GM12872 (cell line): Measurements from ENCODE around the gene LHX6.
A peak's percentile ranks its signal among the peaks of the same experiment; 100 is the strongest.

Experiments used
- TF ChIP-seq, protein P1 (sequence below): IDR thresholded peaks from 3 replicates; pipeline ENCODE4 v1.5.1; 2011; ENCODE audit warnings: low read depth, mild to moderate bottlenecking, low read length, moderate library complexity; ENCODE audit not compliant: insufficient read depth

The LHX6 gene

GRCh38 chr9:122159925-122160246 is 68.9 kb downstream of the LHX6 start:
- TF ChIP-seq, protein P1, sequence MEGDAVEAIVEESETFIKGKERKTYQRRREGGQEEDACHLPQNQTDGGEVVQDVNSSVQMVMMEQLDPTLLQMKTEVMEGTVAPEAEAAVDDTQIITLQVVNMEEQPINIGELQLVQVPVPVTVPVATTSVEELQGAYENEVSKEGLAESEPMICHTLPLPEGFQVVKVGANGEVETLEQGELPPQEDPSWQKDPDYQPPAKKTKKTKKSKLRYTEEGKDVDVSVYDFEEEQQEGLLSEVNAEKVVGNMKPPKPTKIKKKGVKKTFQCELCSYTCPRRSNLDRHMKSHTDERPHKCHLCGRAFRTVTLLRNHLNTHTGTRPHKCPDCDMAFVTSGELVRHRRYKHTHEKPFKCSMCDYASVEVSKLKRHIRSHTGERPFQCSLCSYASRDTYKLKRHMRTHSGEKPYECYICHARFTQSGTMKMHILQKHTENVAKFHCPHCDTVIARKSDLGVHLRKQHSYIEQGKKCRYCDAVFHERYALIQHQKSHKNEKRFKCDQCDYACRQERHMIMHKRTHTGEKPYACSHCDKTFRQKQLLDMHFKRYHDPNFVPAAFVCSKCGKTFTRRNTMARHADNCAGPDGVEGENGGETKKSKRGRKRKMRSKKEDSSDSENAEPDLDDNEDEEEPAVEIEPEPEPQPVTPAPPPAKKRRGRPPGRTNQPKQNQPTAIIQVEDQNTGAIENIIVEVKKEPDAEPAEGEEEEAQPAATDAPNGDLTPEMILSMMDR: no peak

DNA sequence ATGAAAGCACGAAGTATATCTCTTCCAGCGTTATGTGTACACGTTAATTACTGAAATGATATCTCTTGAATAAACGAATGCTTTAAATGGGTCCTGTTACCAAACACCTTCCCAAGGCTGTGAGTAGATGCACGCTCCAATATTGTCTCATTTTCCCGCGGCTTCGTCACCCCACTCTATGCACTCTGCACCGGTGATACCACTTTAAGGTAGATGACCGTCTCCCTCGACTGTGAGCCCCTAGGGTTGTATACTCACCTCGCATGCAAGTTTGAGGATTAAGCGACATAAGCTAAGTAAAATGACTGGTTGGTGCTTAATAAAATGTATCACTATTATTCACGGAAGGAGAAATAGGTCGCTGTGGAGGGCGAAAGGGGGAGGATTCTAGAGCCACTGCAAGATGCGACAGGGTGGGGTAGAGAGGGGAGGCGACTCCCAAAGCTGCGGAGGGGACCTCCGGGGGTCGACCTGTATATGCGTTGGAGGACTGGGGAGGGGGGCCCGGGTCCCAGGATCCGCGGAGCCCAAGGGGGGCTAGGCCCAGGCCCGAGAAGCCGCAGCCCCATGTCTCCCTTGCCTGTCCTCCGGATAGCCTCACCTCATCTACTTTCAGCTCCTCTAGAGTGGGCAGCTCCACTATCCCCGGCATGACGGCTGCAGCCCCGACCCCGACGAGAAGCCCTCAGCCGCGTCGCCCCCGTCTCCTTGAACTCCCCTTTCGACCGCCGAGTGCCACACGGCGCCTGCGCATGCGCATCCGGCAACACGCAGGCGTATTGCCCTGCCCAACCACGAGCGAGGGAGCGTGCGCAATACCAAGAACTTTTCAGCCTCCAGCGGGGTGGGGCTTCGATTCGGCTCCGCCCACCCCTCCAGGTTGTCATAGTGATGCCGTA is 69.5 kb downstream of the LHX6 start, which contains the start of the genes MORN5 and NDUFA8:
Gene MORN5 (plus strand): TSS at position 883 of the 899 bp plus-strand sequence. CDS start 65 bp downstream, outside the sequence.
Gene NDUFA8 (minus strand): TSS at position 754 of the 899 bp plus-strand sequence. CDS start 102 bp downstream, at position 652.
- TF ChIP-seq, protein P1: no peak

DNA sequence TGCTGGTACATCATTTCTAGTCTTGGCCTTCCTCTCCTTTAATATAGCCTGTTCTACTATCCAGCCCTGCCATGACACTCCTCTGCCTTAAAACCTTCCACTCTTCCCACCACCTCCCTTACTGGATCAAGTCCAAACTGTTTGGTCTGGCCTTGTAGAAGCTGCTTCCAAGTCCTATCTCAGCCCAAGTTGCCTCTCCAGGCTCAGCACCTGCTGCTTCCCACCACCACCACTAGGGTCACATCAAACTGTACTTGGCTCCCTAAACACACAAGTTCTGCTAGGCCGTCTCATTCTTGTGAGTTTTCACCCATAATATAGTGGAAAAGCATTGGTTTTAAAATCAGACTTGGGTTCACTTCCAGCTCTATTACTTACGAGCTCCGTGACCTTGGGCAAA is 70.6 kb downstream of the LHX6 start:
- TF ChIP-seq, protein P1: peak; percentile 83

DNA sequence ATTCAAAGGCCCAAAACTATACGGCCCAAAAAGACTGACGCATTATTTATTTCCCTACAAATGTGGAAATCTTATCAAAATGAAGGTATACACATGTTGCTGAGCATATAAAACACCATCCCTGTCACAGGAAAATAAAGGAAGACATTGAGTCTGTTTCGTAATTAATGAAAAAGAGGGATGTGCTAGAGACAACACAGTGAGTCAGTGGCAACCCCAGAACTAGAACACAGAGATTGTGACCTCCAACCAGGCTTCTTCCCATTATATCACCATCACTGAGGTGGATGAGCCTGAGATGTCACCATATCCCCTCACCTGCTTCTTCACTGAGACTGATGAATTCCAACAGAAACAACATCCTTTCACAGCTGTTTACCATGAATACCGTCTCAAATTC is 73.0 kb downstream of the LHX6 start:
- TF ChIP-seq, protein P1: no peak
